ENCODE results near the gene ARHGEF35.
"Not testable (repeated sequence)": the region's sequence is repeated elsewhere in the genome, so short reads cannot be mapped to it uniquely, and the experiment has no call there.

DNA sequence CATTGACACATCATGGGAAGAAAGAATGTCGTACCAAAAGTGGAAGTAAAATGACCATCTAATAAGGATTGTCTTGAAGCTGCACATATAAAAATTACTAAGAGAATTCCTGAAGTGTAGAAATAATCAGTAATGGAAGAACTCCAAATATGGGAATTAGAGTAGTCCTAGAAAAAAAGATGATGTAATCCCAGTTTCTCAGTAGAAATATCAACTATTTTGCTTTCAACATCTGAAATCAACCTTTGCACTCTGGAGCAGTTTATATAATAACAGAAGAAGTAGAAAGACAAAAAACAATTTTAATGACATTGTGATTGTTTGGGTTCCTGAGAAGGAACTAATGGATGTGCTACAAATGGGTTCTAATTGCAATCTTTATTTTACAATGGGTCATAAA is 37.4 kb upstream of the ARHGEF35 start:
- not testable (repeated sequence) for TF ChIP-seq SMC3 (conservative IDR thresholded peaks at IDR 0.05; ENCODE audit: poor library complexity); EZH2 (IDR thresholded peaks at IDR 0.05; ENCODE audit: borderline replicate concordance, insufficient read depth, low read length, poor library complexity, severe bottlenecking)
- TF ChIP-seq, protein P1, sequence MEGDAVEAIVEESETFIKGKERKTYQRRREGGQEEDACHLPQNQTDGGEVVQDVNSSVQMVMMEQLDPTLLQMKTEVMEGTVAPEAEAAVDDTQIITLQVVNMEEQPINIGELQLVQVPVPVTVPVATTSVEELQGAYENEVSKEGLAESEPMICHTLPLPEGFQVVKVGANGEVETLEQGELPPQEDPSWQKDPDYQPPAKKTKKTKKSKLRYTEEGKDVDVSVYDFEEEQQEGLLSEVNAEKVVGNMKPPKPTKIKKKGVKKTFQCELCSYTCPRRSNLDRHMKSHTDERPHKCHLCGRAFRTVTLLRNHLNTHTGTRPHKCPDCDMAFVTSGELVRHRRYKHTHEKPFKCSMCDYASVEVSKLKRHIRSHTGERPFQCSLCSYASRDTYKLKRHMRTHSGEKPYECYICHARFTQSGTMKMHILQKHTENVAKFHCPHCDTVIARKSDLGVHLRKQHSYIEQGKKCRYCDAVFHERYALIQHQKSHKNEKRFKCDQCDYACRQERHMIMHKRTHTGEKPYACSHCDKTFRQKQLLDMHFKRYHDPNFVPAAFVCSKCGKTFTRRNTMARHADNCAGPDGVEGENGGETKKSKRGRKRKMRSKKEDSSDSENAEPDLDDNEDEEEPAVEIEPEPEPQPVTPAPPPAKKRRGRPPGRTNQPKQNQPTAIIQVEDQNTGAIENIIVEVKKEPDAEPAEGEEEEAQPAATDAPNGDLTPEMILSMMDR (IDR thresholded peaks at IDR 0.05; ENCODE audit: poor library complexity, severe bottlenecking) = not testable (repeated sequence)

Measured in neural cell (in vitro differentiated cells).